ENCODE measurements around the gene CROCC2.

CROCC2 gene

GRCh38 chr2:240906141-240906910 is at the start of gene CROCC2:
CROCC2 (plus strand) TSS chr2:240906336; CDS start chr2:240906514, 178 bp downstream.
- DNase-seq = no peak

GRCh38 chr2:240857039-240858008 is 48.8 kb upstream of the CROCC2 start:
- no peak for DNase-seq

DNA sequence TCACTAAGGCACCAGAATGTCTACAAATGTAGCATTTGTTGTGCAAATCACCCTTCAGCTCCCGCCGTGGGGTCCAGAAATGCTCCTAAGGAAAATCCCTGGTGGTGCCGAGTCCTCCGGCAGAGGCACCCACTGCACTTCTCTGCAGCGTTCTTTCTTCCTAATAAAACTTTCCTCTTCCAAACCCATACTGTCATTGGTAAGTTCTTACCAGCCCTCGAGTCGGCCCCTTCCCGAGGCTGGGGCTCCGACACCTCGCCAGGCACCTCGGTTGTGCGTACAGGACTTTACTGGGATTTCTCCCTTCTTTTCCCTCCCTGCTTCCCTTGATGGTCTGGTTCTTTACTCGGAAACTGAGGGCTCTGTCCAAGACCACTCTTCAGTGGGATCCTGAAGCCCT is 47.8 kb upstream of the CROCC2 start:
- DNase-seq = no peak

- DNase-seq = no peak
Observed at GRCh38 chr2:240858871-240859270, 47.3 kb upstream of the CROCC2 start.

DNA sequence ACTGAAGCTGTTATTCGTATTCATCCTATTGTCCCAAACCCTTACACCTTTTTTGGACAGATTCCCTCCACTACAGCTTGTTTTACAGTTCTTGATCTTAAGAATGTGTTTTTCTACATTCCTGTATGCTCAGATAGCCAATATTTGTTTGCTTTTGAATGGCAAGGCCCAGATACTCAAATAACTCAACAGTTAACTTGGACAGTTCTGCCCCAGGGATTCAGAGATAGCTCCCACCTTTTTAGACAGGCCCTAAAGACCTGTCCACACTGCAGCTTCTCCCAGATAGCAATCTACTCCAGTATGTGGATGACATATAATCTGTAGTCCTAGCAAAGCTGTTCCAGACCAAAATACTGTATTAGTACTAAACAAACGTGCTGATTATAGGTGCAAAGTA is 44.6 kb upstream of the CROCC2 start:
- no peak for DNase-seq

- DNase-seq = no peak
Observed at GRCh38 chr2:240864475-240864874, 41.7 kb upstream of the CROCC2 start.

DNA sequence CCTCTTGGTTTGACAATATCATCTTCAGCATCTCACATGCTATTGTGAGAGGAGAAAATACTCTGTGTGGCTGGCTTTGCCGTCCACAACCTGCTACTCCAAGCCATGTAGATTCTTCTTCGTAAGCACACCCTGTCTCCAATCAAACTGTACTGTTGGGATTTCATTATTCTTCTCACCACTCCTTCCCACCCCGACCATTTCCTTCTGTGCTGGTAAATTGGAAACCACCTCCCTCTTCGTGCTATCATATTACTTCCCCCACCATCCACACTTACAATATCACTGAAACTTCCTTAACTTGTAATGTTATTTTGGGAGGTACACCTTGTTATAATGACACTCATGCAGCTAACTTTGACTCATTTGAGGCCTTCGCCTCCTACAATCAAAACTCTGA is 40.7 kb upstream of the CROCC2 start:
- no peak for DNase-seq

- no peak for DNase-seq
Observed at GRCh38 chr2:240868286-240869108, 37.6 kb upstream of the CROCC2 start, which contains the start of gene AGXT. AGXT (plus strand) TSS chr2:240868824; CDS start chr2:240868866, 42 bp downstream.

- no peak for DNase-seq
Observed at GRCh38 chr2:240869109-240869955, 36.8 kb upstream of the CROCC2 start.

GRCh38 chr2:240869956-240870875 is 35.9 kb upstream of the CROCC2 start:
- no peak for DNase-seq

GRCh38 chr2:240871071-240871958 is 34.8 kb upstream of the CROCC2 start:
- DNase-seq = no peak

GRCh38 chr2:240872317-240873097 is 33.6 kb upstream of the CROCC2 start:
- DNase-seq = no peak

GRCh38 chr2:240873098-240873788 is 32.9 kb upstream of the CROCC2 start:
- no peak for DNase-seq

DNA sequence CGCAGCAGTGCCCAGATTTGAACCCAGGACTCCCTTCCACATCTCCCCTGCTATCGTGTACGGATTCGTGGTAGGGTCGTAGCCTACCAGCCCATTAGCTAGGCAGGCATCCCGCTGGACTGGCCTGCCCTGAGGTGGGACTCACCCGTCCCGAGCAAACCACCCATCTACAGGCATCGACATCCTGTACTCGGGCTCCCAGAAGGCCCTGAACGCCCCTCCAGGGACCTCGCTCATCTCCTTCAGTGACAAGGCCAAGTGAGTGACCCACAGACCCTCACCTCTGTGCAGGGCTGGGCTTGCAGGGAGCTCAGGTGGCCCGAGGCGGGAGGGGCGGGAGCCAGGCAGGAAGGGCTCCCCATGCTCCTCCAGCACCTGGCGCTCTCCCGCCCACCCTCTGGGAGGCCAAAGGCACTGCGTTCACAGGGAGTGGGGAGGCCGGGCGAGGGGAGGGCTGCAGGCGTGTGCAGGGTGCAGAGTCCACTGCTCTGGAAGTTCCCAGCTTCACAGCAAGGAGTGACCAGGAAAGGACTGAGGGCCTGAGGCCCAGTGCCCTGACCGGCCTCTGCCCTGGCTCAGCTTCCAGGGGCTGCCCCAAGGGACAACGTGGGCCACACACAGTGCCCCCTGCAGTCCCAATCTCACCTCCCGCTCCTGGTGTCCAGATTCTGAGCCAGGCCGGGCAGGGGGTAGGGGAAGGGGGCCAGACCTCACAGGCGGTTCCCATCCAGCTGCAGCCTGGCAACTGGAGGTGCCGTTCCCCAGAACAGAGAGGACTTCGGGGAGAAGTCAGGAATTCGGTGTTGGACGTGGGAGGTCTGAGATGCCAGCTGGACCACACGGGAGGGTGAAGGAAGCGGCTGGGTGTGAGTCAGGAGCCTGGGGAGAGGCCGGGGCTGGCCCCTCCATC is 32.1 kb upstream of the CROCC2 start:
- no peak for DNase-seq

GRCh38 chr2:240874715-240875227 is 31.4 kb upstream of the CROCC2 start:
- DNase-seq = no peak

- no peak for DNase-seq
Observed at GRCh38 chr2:240875228-240876034, 30.7 kb upstream of the CROCC2 start.

All from CD4-positive, alpha-beta T cell treated with Interleukin-1 beta for 1 hour (primary cell).